Natural killer cell (primary cell): ENCODE measurements around the gene ANTXR2. TPM values are rescaled to one million over a fixed set of nuclear protein-coding genes. Genes with fewer than 3 reads are reported as not detected.
A peak's percentile ranks its signal among the peaks of the same experiment; 100 is the strongest.

Experiments
- ATAC-seq, 3 donors: fragments of 150-1000 bp in 2 of 3; fragments of 200-7000 bp in 1 of 3; cut with Tn5 transposase; 1 replicate in 1 of 3; 2 replicates in 2 of 3; pipeline ENCODE4 v1.10.0; 2021; ENCODE audit warnings: mild to moderate bottlenecking in 2 of 3, moderate library complexity in 2 of 3
- DNase-seq, 2 donors: peaks; one replicate each; pipeline versions ENCODE4 v3.0.0 to v3.0.0-alpha.2; 2013 to 2021; ENCODE audit warnings: mixed read lengths in 1 of 2
- H3K27ac ChIP-seq: one replicate; pipeline ENCODE4 v1.5.1; 2013; ENCODE audit warnings: mild to moderate bottlenecking, low read length
- H3K27me3 ChIP-seq: one replicate; pipeline ENCODE4 v1.6.1; 2013; ENCODE audit warnings: low read length; ENCODE audit not compliant: control insufficient read depth, insufficient read depth
- H3K36me3 ChIP-seq: one replicate; pipeline ENCODE4 v1.6.1; 2013; ENCODE audit warnings: low read length; ENCODE audit not compliant: control insufficient read depth, insufficient read depth
- H3K4me1 ChIP-seq: one replicate; pipeline ENCODE4 v1.6.1; 2013; ENCODE audit warnings: low read length; ENCODE audit not compliant: control insufficient read depth, insufficient read depth
- H3K4me3 ChIP-seq: one replicate; pipeline ENCODE4 v1.5.1; 2013; ENCODE audit warnings: low read length
- H3K9me3 ChIP-seq: one replicate; pipeline ENCODE4 v1.6.1; 2013; ENCODE audit warnings: low read length; ENCODE audit not compliant: control insufficient read depth, insufficient read depth
- H3K27ac Mint-ChIP-seq, 2 donors: one replicate each; pipeline ENCODE4 v1.8.0; 2022; ENCODE audit warnings: mild to moderate bottlenecking in 2 of 2, mixed read lengths in 2 of 2, moderate library complexity in 1 of 2
- H3K27me3 Mint-ChIP-seq, 2 donors: one replicate each; pipeline ENCODE4 v1.8.0; 2022; ENCODE audit warnings: low read depth in 2 of 2, mixed read lengths in 2 of 2
- H3K36me3 Mint-ChIP-seq: one replicate; pipeline ENCODE4 v1.8.0; 2022; ENCODE audit warnings: mixed read lengths
- H3K4me1 Mint-ChIP-seq, 2 donors: one replicate each; pipeline ENCODE4 v1.8.0; 2022; ENCODE audit warnings: mixed read lengths in 2 of 2
- H3K4me3 Mint-ChIP-seq: one replicate; pipeline ENCODE4 v1.8.0; 2022; ENCODE audit warnings: mild to moderate bottlenecking, moderate library complexity, mixed read lengths
- H3K9me3 Mint-ChIP-seq, 2 donors: one replicate each; pipeline ENCODE4 v1.8.0; 2022; ENCODE audit warnings: mixed read lengths in 2 of 2
- WGBS: methylation state at CpG from one replicate; pipeline ENCODE4 v1.1.7; 2013; ENCODE audit warnings: missing lambda C conversion rate; ENCODE audit not compliant: insufficient coverage; 5-methylcytosine and 5-hydroxymethylcytosine counted together
- intact Hi-C: fragments of 100-400 bp; cut with micrococcal nuclease; formaldehyde crosslinking; loops from one replicate; pipeline ENCODE4 v1.14.2; 2022
- total RNA-seq, 4 donors: library from RNA; stranded (reverse); fragments of 120-200 nt in 1 of 4; gene quantifications; one replicate each; pipeline versions ENCODE4 v1.2.3 to v1.2.4, GENCODE V29; 2013 to 2022
- TF ChIP-seq, protein P1 (sequence below): fragments of 200-600 bp; IDR thresholded peaks from one replicate; pipeline ENCODE4 v1.8.0; 2022; ENCODE audit warnings: antibody characterized with exemption

ANTXR2 gene
- total RNA-seq, 3 donors from 2014 or later (not counting 1 experiment from before 2014, with no cell fraction given) = 7.8 to 28.3 (median 10.0) TPM

- DNase-seq = peak in 1 of 2 donors; percentile 55
- Mint-ChIP-seq H3K9me3 (no peaks in the 10 kb centered on the region), H3K27ac (peak overlapping the region; percentile 49 to 67), H3K27me3 (no peaks in the 10 kb centered on the region), H3K36me3 (no peaks in the 10 kb centered on the region), H3K4me3 (peak overlapping the region; percentile 9), H3K4me1 (peaks cover 20% of the 10 kb centered on the region in 2 donors)
- Histone ChIP-seq H3K27me3 (no peaks in the 10 kb centered on the region), H3K27ac (no peak overlapping the region), H3K4me3 (no peak overlapping the region), H3K4me1 (peaks cover 7% of the 10 kb centered on the region), H3K9me3 (no peaks in the 10 kb centered on the region), H3K36me3 (no peaks in the 10 kb centered on the region)
- TF ChIP-seq, protein P1, sequence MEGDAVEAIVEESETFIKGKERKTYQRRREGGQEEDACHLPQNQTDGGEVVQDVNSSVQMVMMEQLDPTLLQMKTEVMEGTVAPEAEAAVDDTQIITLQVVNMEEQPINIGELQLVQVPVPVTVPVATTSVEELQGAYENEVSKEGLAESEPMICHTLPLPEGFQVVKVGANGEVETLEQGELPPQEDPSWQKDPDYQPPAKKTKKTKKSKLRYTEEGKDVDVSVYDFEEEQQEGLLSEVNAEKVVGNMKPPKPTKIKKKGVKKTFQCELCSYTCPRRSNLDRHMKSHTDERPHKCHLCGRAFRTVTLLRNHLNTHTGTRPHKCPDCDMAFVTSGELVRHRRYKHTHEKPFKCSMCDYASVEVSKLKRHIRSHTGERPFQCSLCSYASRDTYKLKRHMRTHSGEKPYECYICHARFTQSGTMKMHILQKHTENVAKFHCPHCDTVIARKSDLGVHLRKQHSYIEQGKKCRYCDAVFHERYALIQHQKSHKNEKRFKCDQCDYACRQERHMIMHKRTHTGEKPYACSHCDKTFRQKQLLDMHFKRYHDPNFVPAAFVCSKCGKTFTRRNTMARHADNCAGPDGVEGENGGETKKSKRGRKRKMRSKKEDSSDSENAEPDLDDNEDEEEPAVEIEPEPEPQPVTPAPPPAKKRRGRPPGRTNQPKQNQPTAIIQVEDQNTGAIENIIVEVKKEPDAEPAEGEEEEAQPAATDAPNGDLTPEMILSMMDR = no peak
- WGBS = 0% methylated on average over 1 of the region's 2 CpGs
- peak; percentile 78 to 87 (median 78) for ATAC-seq
- intact Hi-C loops = no loop called here
Observed at GRCh38 chr4:80035336-80035735, 37.7 kb downstream of the ANTXR2 start.

GRCh38 chr4:80033581-80033980 is 39.4 kb downstream of the ANTXR2 start:
- no peaks in the 10 kb centered on the region for H3K9me3 Mint-ChIP-seq
- no peak overlapping the region for H3K27ac ChIP-seq
- no peak overlapping the region for H3K4me3 Mint-ChIP-seq
- H3K9me3 ChIP-seq = no peaks in the 10 kb centered on the region
- ATAC-seq = no peak
- H3K27me3 ChIP-seq = no peaks in the 10 kb centered on the region
- peak overlapping the region in 1 of 2 donors; percentile 67 for H3K27ac Mint-ChIP-seq
- intact Hi-C loops = no loop called here
- peaks cover 20% of the 10 kb centered on the region in 2 donors for H3K4me1 Mint-ChIP-seq
- H3K36me3 Mint-ChIP-seq = no peaks in the 10 kb centered on the region
- H3K4me1 ChIP-seq = peaks cover 7% of the 10 kb centered on the region
- H3K27me3 Mint-ChIP-seq = no peaks in the 10 kb centered on the region
- no peak for DNase-seq
- peaks cover 4% of the 10 kb centered on the region for H3K36me3 ChIP-seq
- TF ChIP-seq, protein P1 = no peak
- H3K4me3 ChIP-seq = no peak overlapping the region

DNA sequence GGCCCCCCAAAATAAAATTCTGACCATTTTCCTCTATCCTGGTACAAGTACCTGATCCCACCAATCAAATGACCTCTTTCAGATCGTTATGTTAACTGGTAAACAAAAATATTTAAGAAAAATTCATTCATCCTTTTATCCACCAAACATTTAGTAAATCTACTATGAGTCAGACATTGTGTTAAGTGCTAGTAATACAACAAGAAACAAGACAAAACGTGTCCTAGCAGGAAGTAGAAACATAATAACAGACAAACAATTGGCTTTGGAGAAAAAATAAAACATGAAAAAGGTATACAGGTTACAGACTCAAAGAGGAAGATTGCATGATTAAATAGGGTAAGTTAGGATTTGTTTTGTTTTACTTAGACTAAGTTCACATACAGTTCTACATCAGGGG is 43.7 kb downstream of the ANTXR2 start:
- H3K4me3 Mint-ChIP-seq = no peak overlapping the region
- H3K9me3 ChIP-seq = no peaks in the 10 kb centered on the region
- intact Hi-C loops = no loop called here
- no peaks in the 10 kb centered on the region for H3K36me3 Mint-ChIP-seq
- no peaks in the 10 kb centered on the region for H3K27me3 Mint-ChIP-seq
- H3K27me3 ChIP-seq = no peaks in the 10 kb centered on the region
- H3K27ac Mint-ChIP-seq = no peak overlapping the region
- H3K36me3 ChIP-seq = peaks cover 8% of the 10 kb centered on the region
- H3K27ac ChIP-seq = no peak overlapping the region
- no peaks in the 10 kb centered on the region for H3K4me1 Mint-ChIP-seq
- no peaks in the 10 kb centered on the region for H3K9me3 Mint-ChIP-seq
- TF ChIP-seq, protein P1 = no peak
- no peak overlapping the region for H3K4me3 ChIP-seq
- no peaks in the 10 kb centered on the region for H3K4me1 ChIP-seq
- DNase-seq (no peak), ATAC-seq (no peak)
- 100% methylated on average over 1 of the region's 2 CpGs for WGBS

GRCh38 chr4:80027611-80028010 is 45.4 kb downstream of the ANTXR2 start:
- TF ChIP-seq, protein P1 = no peak
- no peak overlapping the region for H3K27ac Mint-ChIP-seq
- no peaks in the 10 kb centered on the region for H3K4me1 Mint-ChIP-seq
- Histone ChIP-seq H3K4me1 (no peaks in the 10 kb centered on the region), H3K36me3 (peaks cover 8% of the 10 kb centered on the region), H3K4me3 (no peak overlapping the region), H3K9me3 (no peaks in the 10 kb centered on the region), H3K27ac (no peak overlapping the region), H3K27me3 (no peaks in the 10 kb centered on the region)
- H3K27me3 Mint-ChIP-seq = no peaks in the 10 kb centered on the region
- intact Hi-C loops = no loop called here
- no peaks in the 10 kb centered on the region for H3K9me3 Mint-ChIP-seq
- 73% methylated on average over 1 of the region's 2 CpGs for WGBS
- no peak overlapping the region for H3K4me3 Mint-ChIP-seq
- no peak for DNase-seq
- no peaks in the 10 kb centered on the region for H3K36me3 Mint-ChIP-seq
- no peak for ATAC-seq
